Skin epidermis (tissue), 12 donors: Measurements from ENCODE around the gene DHX32.
A peak's percentile ranks its signal among the peaks of the same experiment; 100 is the strongest.

Experiments
- H3K27ac ChIP-seq, 21 experiments: fragments of 200-600 bp; sonication (generic) in 11 of 21; one replicate each; pipeline ENCODE4 v1.5.0; 2020; ENCODE audit warnings: mild to moderate bottlenecking in 3 of 21, inconsistent platforms in 2 of 21, moderate library complexity in 2 of 21
- H3K4me3 ChIP-seq, 7 experiments: fragments of 200-600 bp; sonication (generic) in 2 of 7; one replicate each; pipeline ENCODE4 v1.5.0; 2020; ENCODE audit warnings: inconsistent platforms in 2 of 7, mild to moderate bottlenecking in 2 of 7, moderate library complexity in 1 of 7

DHX32 gene

GRCh38 chr10:125817337-125817946 lies 63.6 kb downstream of the DHX32 start:
- Histone ChIP-seq H3K4me3 (no peak overlapping the region), H3K27ac (no peak overlapping the region)

- Histone ChIP-seq H3K4me3 (no peak overlapping the region), H3K27ac (no peak overlapping the region)
Measured at GRCh38 chr10:125816548-125816947, 64.5 kb downstream of the DHX32 start.

- no peak overlapping the region for H3K27ac ChIP-seq
- no peak overlapping the region for H3K4me3 ChIP-seq
Measured at GRCh38 chr10:125815764-125816163, 65.3 kb downstream of the DHX32 start.

GRCh38 chr10:125812128-125812750 lies 68.9 kb downstream of the DHX32 start:
- Histone ChIP-seq H3K27ac (no peak overlapping the region), H3K4me3 (no peak overlapping the region)

DNA sequence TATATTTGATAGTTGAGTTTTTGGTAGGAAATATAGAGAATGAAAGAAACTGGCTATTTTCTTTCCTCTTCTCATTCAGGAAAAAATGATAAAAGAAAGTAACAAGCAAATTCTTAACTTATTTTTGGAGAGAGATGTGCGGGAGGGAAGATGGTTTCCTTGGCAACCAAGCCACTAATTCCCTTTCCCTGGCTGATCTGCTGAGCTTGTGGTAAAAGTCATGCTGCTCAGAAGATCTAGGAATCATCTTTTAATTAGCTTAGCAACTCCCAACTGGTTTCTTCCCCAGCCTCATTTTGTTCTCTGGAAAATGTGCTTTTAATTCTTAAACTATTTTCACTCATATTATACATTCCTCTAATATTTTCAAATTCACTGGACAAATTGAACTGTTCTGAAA lies 69.8 kb downstream of the DHX32 start:
- peak overlapping the region in 1 of 21 experiments; percentile 26 for H3K27ac ChIP-seq
- H3K4me3 ChIP-seq, result no peak overlapping the region

DNA sequence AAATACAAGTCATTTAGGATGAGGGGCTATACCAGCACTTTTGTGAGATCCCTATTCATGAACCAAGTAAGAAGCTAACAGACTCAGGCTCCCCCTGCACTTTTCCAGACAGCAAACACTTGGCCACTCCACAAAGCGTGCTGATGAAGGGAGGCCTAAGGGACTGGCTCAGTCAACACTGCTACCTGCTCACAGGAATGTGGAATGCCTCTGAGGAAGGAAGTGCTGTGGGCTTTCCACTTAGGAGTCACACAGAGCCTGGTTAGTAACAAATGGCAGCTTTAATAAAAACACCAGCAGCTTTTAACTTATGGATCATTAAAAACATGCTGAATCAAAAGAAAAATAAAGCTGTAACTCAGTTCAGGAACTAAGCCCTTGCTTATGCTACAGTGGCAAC lies 73.0 kb downstream of the DHX32 start:
- H3K4me3 ChIP-seq, result no peak overlapping the region

DNA sequence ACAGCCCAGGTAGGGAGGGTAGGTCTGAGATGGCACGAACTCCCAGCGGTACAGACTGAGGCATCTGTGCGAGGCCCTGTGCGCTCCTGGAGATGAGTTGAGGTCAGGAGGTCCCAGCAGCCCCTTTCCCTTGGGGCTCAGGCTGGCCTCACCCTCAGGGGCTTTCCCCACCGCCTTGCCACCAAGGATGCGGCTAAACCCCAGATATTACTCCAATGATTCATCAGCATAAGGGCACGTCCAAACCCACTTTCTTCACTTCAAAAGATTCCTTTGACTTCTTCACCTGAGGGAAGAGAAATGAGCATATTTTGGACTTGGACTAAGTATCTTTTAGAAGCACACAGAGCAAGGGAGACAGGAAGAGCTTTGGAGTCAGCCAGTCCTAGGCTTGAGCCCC lies 78.4 kb downstream of the DHX32 start:
- Histone ChIP-seq H3K27ac (no peak overlapping the region), H3K4me3 (no peak overlapping the region)

More for the DNA sequence above, 73.0 kb downstream of the DHX32 start:
- H3K27ac ChIP-seq, result no peak overlapping the region

- no peak overlapping the region for H3K27ac ChIP-seq
- H3K4me3 ChIP-seq, result no peak overlapping the region
Measured at GRCh38 chr10:125802131-125802530, 79.0 kb downstream of the DHX32 start.

- no peak overlapping the region for H3K27ac ChIP-seq
Measured at GRCh38 chr10:125801574-125801973, 79.5 kb downstream of the DHX32 start.

GRCh38 chr10:125799451-125800182 lies 81.5 kb downstream of the DHX32 start:
- H3K4me3 ChIP-seq, result no peak overlapping the region
- no peak overlapping the region for H3K27ac ChIP-seq

More at GRCh38 chr10:125801574-125801973, 79.5 kb downstream of the DHX32 start:
- H3K4me3 ChIP-seq, result no peak overlapping the region

GRCh38 chr10:125797994-125798662 lies 83.0 kb downstream of the DHX32 start:
- Histone ChIP-seq H3K4me3 (no peak overlapping the region), H3K27ac (no peak overlapping the region)

- no peak overlapping the region for H3K4me3 ChIP-seq
- H3K27ac ChIP-seq, result no peak overlapping the region
Measured at GRCh38 chr10:125797424-125797823, 83.7 kb downstream of the DHX32 start.

- Histone ChIP-seq H3K27ac (no peak overlapping the region), H3K4me3 (no peak overlapping the region)
Measured at GRCh38 chr10:125795637-125796190, 85.4 kb downstream of the DHX32 start.

DNA sequence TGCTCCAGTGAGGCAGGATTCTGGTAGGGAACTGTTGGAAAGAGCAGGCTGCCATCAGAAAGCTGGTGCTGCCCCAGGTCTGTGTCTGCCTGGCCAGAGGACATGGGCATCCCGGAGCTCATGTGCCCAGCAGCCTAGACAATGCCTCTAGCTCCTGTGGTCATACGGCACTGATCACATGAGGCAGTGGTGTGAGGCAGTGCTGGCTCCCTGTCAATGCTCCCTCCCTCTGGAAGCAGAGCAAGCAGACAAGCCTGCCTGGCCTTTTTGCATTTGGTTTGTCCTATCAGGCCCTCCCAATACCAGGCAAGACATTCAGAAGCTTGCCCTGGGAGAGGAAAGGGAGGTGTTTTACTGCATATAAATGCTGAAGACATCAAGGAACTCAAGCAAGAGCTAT lies 86.0 kb downstream of the DHX32 start:
- Histone ChIP-seq H3K4me3 (no peak overlapping the region), H3K27ac (no peak overlapping the region)

GRCh38 chr10:125792342-125793300 lies 88.5 kb downstream of the DHX32 start:
- Histone ChIP-seq H3K4me3 (no peak overlapping the region), H3K27ac (no peak overlapping the region)

DNA sequence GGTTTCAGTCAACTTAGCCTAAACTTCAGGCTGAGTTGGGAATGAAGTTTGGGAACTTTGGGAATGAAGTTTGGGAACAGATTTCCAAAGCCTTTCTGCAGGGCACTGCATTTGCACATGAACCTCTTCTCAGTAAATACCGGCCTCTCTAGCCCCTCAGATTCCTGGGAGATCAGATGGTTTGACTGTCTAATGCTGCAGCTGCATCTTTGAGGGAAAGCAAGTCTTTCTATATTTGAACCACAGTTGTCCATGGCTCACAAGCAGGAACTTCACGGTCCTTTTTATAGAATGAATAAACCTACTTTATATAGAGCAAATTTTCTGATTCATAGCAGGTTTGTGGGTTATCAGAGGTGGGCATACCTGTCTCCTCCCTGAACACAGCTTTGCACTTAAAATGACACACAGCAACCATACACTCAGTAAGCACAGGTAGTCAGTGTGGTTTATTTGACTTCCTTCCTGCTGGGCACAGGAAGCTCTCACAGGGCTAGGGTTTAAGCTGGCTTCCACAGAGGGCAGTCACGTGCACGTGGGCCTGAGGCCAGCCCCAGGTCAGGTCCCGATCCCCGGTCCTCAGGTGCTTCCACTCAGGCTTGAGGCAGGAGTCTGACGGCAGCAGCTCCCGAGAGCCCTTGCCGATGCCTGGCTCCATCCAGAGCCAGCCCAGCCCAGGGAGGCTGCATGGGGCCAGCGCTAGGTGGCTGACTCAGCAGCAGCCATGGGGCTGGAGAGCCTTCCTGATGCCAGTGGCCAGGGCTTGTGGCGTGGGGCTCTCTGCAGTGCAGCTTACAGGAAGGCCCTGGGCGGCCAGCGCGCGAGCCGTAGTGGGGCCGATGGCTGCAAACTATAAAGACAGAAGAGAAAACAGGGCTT lies 92.7 kb downstream of the DHX32 start:
- H3K27ac ChIP-seq, result no peak overlapping the region

More for the DNA sequence above, 92.7 kb downstream of the DHX32 start:
- H3K4me3 ChIP-seq, result no peak overlapping the region
